CD14-positive monocyte (primary cell): ENCODE measurements around the gene C12orf42. TPM values are rescaled to one million over a fixed set of nuclear protein-coding genes. Genes with fewer than 3 reads are reported as not detected.

Experiments used
- DNase-seq, 3 donors: peaks; one replicate each; pipeline ENCODE4 v3.0.0-alpha.2; 2011 to 2022
- H2AFZ ChIP-seq: 2 replicates; pipeline ENCODE4 v1.6.0; 2012; ENCODE audit warnings: mild to moderate bottlenecking, low read depth, low read length, inconsistent platforms; ENCODE audit not compliant: insufficient read depth, poor library complexity, severe bottlenecking
- H3K27ac ChIP-seq, 2 donors: 1 replicate in 1 of 2; 2 replicates in 1 of 2; pipeline ENCODE4 v1.5.1; 2012 to 2013; ENCODE audit warnings: low read length in 2 of 2, control low read depth in 1 of 2, inconsistent platforms in 1 of 2, low read depth in 1 of 2, mild to moderate bottlenecking in 1 of 2
- H3K27me3 ChIP-seq, 2 donors: one replicate each; pipeline versions ENCODE4 v1.6.0 to v1.6.1; 2011 to 2013; ENCODE audit warnings: low read length in 2 of 2; ENCODE audit not compliant: control insufficient read depth in 2 of 2, insufficient read depth in 2 of 2
- H3K36me3 ChIP-seq, 2 donors: replicated peaks in 1 of 2; 1 replicate in 1 of 2; 2 replicates in 1 of 2; pipeline versions ENCODE4 v1.5.1 to v1.6.1; 2012 to 2013; ENCODE audit warnings: low read length in 2 of 2, control low read depth in 1 of 2, inconsistent platforms in 1 of 2, mild to moderate bottlenecking in 1 of 2; ENCODE audit not compliant: insufficient read depth in 2 of 2, control insufficient read depth in 1 of 2
- H3K4me1 ChIP-seq, 2 donors: 1 replicate in 1 of 2; 2 replicates in 1 of 2; pipeline versions ENCODE4 v1.5.1 to v1.6.1; 2012 to 2013; ENCODE audit warnings: low read length in 2 of 2, control low read depth in 1 of 2, inconsistent platforms in 1 of 2, mild to moderate bottlenecking in 1 of 2, moderate library complexity in 1 of 2; ENCODE audit not compliant: insufficient read depth in 2 of 2, control insufficient read depth in 1 of 2
- H3K4me2 ChIP-seq: replicated peaks from 2 replicates; pipeline ENCODE3; 2012; ENCODE audit warnings: low read length, moderate library complexity, mild to moderate bottlenecking; ENCODE audit not compliant: poor library complexity, severe bottlenecking; ENCODE audit errors: extremely low read depth
- H3K4me3 ChIP-seq, 3 experiments: fragments of 200-600 bp in 1 of 3; sonication (generic) in 1 of 3; replicated peaks in 1 of 3; 1 replicate in 2 of 3; 2 replicates in 1 of 3; pipeline ENCODE4 v1.5.1; 2011 to 2013; ENCODE audit warnings: low read length in 3 of 3, mild to moderate bottlenecking in 3 of 3, control low read depth in 2 of 3, low read depth in 2 of 3, inconsistent platforms in 1 of 3, moderate library complexity in 1 of 3
- H3K79me2 ChIP-seq: 2 replicates; pipeline ENCODE4 v1.6.0; 2012; ENCODE audit warnings: mild to moderate bottlenecking, control low read depth, inconsistent platforms, low read length, moderate library complexity; ENCODE audit not compliant: insufficient read depth
- H3K9ac ChIP-seq: 2 replicates; pipeline ENCODE4 v1.6.0; 2017; ENCODE audit warnings: low read length, mild to moderate bottlenecking; ENCODE audit not compliant: insufficient read depth, poor library complexity, severe bottlenecking
- H3K9me3 ChIP-seq, 2 donors: replicated peaks in 1 of 2; 1 replicate in 1 of 2; 2 replicates in 1 of 2; pipeline versions ENCODE4 v1.5.1 to v1.6.1; 2012 to 2013; ENCODE audit warnings: low read length in 2 of 2, control low read depth in 1 of 2; ENCODE audit not compliant: control insufficient read depth in 1 of 2, insufficient read depth in 1 of 2
- H4K20me1 ChIP-seq: 2 replicates; pipeline ENCODE4 v1.6.0; 2012; ENCODE audit warnings: mild to moderate bottlenecking, low read length, control low read depth, moderate library complexity; ENCODE audit not compliant: insufficient read depth
- H3K27ac Mint-ChIP-seq, 7 donors: one replicate each; pipeline ENCODE4 v1.8.0; 2020; ENCODE audit warnings: mild to moderate bottlenecking in 7 of 7, mixed read lengths in 7 of 7, moderate library complexity in 6 of 7, inconsistent platforms in 2 of 7
- H3K27me3 Mint-ChIP-seq, 3 donors: one replicate each; pipeline ENCODE4 v1.8.0; 2021 to 2022; ENCODE audit warnings: low read depth in 3 of 3, mild to moderate bottlenecking in 3 of 3, mixed read lengths in 3 of 3, moderate library complexity in 3 of 3, inconsistent platforms in 1 of 3
- H3K36me3 Mint-ChIP-seq, 2 donors: one replicate each; pipeline ENCODE4 v1.8.0; 2020; ENCODE audit warnings: mixed read lengths in 2 of 2, inconsistent platforms in 1 of 2, mild to moderate bottlenecking in 1 of 2
- H3K4me1 Mint-ChIP-seq: one replicate; pipeline ENCODE4 v1.8.0; 2020; ENCODE audit warnings: mild to moderate bottlenecking, mixed read lengths
- H3K4me3 Mint-ChIP-seq, 2 donors: one replicate each; pipeline ENCODE4 v1.8.0; 2020; ENCODE audit warnings: mild to moderate bottlenecking in 2 of 2, mixed read lengths in 2 of 2, moderate library complexity in 1 of 2
- H3K9me3 Mint-ChIP-seq, 7 donors: one replicate each; pipeline ENCODE4 v1.8.0; 2020 to 2022; ENCODE audit warnings: mixed read lengths in 7 of 7, mild to moderate bottlenecking in 6 of 7, moderate library complexity in 6 of 7, inconsistent platforms in 2 of 7
- CTCF ChIP-seq: fragments of 200-600 bp; IDR thresholded peaks from one replicate; pipeline ENCODE4 v1.8.0; 2022; ENCODE audit warnings: antibody characterized with exemption, mild to moderate bottlenecking
- WGBS: methylation state at CpG from one replicate; pipeline ENCODE4 v1.1.5; 2013; ENCODE audit warnings: missing lambda C conversion rate; ENCODE audit not compliant: insufficient coverage; 5-methylcytosine and 5-hydroxymethylcytosine counted together
- intact Hi-C, 2 donors: fragments of 100-400 bp; cut with micrococcal nuclease; formaldehyde crosslinking; loops; one replicate each; pipeline versions ENCODE4 v1.15.0 to v1.15.1; 2023
- polyA plus RNA-seq, 3 donors: library from polyadenylated mRNA; depleted of rRNA in 1 of 3; unstranded in 2 of 3; stranded (reverse) in 1 of 3; fragments of 300-500 nt in 2 of 3; fragments of >200 nt in 1 of 3; fragmentation: Illumina TruSeq in 2 of 3; gene quantifications; 1 replicate in 2 of 3; 2 replicates in 1 of 3; pipeline ENCODE4 v1.2.3, GENCODE V29; 2012 to 2021

C12orf42 gene
- polyA plus RNA-seq, 3 donors, result not detected

GRCh38 chr12:103334466-103334865, 161.3 kb downstream of the C12orf42 start:
- no peaks in the 10 kb centered on the region for H3K27me3 ChIP-seq
- H3K27me3 Mint-ChIP-seq, result peaks cover 0 to 3% (median 2%) of the 10 kb centered on the region in 3 donors
- no peaks in the 10 kb centered on the region for H3K79me2 ChIP-seq
- H3K4me3 Mint-ChIP-seq, result no peak overlapping the region
- WGBS, result 87% methylated on average over 8 of the region's 13 CpGs
- H3K4me3 ChIP-seq, result no peak overlapping the region
- H3K9me3 ChIP-seq, result no peaks in the 10 kb centered on the region
- H3K9ac ChIP-seq, result no peak overlapping the region
- no peak for TF ChIP-seq CTCF
- no peak overlapping the region for H3K27ac ChIP-seq
- no peak overlapping the region for H3K27ac Mint-ChIP-seq
- peaks cover 0 to 2% (median 0%) of the 10 kb centered on the region in 7 donors for H3K9me3 Mint-ChIP-seq
- H3K4me1 ChIP-seq, result no peaks in the 10 kb centered on the region
- no peak overlapping the region for H3K4me2 ChIP-seq
- H3K36me3 Mint-ChIP-seq, result no peaks in the 10 kb centered on the region
- no peak for DNase-seq
- no peak overlapping the region for H2AFZ ChIP-seq
- H3K4me1 Mint-ChIP-seq, result no peaks in the 10 kb centered on the region
- intact Hi-C loops, result no loop called here
- H3K36me3 ChIP-seq, result no peaks in the 10 kb centered on the region
- no peaks in the 10 kb centered on the region for H4K20me1 ChIP-seq

- peaks cover 0 to 2% (median 0%) of the 10 kb centered on the region in 7 donors for H3K9me3 Mint-ChIP-seq
- no peak overlapping the region for H2AFZ ChIP-seq
- no peak overlapping the region for H3K27ac ChIP-seq
- H3K9ac ChIP-seq, result no peak overlapping the region
- no peaks in the 10 kb centered on the region for H3K4me1 Mint-ChIP-seq
- H3K4me3 ChIP-seq, result no peak overlapping the region
- no peak for DNase-seq
- H3K27me3 ChIP-seq, result no peaks in the 10 kb centered on the region
- intact Hi-C loops, result no loop called here
- H3K27me3 Mint-ChIP-seq, result peaks cover 0 to 3% (median 2%) of the 10 kb centered on the region in 3 donors
- H3K9me3 ChIP-seq, result no peaks in the 10 kb centered on the region
- H3K79me2 ChIP-seq, result no peaks in the 10 kb centered on the region
- H3K4me3 Mint-ChIP-seq, result no peak overlapping the region
- no peak overlapping the region for H3K27ac Mint-ChIP-seq
- H4K20me1 ChIP-seq, result no peaks in the 10 kb centered on the region
- no peak overlapping the region for H3K4me2 ChIP-seq
- WGBS, result no CpG with 5 or more reads among the region's 1 CpG
- H3K4me1 ChIP-seq, result no peaks in the 10 kb centered on the region
- H3K36me3 Mint-ChIP-seq, result no peaks in the 10 kb centered on the region
- H3K36me3 ChIP-seq, result no peaks in the 10 kb centered on the region
- no peak for TF ChIP-seq CTCF
These were observed 162.1 kb downstream of the C12orf42 start for GRCh38 chr12:103333676-103334075.
